ENCODE results near the gene AFF3.

AFF3 gene

GRCh38 chr2:99496021-99496420 is 646.4 kb downstream of the AFF3 start:
- Histone ChIP-seq H3K18ac (ENCODE audit: low read length) (no peak overlapping the region), H3K4me3 (ENCODE audit: low read depth, low read length) (no peak overlapping the region), H3K4me1 (ENCODE audit: control insufficient read depth in 1 of 2, insufficient read depth in 2 of 2, low read length in 2 of 2) (no peaks in the 10 kb centered on the region), H3K9ac (ENCODE audit: low read length) (no peak overlapping the region), H3K23ac (ENCODE audit: low read length) (no peak overlapping the region), H3K79me1 (ENCODE audit: low read length) (no peaks in the 10 kb centered on the region), H3K79me2 (ENCODE audit: control insufficient read depth, insufficient read depth, low read length, poor library complexity) (no peaks in the 10 kb centered on the region), H2BK5ac (ENCODE audit: low read depth, low read length, poor library complexity) (no peak overlapping the region), H4K91ac (ENCODE audit: low read depth, low read length) (no peak overlapping the region), H2BK12ac (ENCODE audit: low read length) (no peak overlapping the region), H3K9me3 (ENCODE audit: insufficient read depth, low read depth, low read length) (no peaks in the 10 kb centered on the region), H4K12ac (ENCODE audit: low read depth, low read length) (no peak overlapping the region), H3K27ac (ENCODE audit: low read depth, low read length) (no peak overlapping the region), H2AFZ (ENCODE audit: insufficient read depth, low read length, poor library complexity) (no peak overlapping the region), H3K27me3 (ENCODE audit: insufficient read depth, low read length) (no peaks in the 10 kb centered on the region), H3K4me2 (ENCODE audit: low read length) (no peak overlapping the region), H4K8ac (ENCODE audit: low read depth, low read length) (no peak overlapping the region), H3K4ac (ENCODE audit: low read depth, low read length) (no peak overlapping the region), H2AK5ac (ENCODE audit: low read length) (no peak overlapping the region), H2BK120ac (ENCODE audit: insufficient read depth, low read length, poor library complexity) (no peak overlapping the region), H3K14ac (ENCODE audit: low read length) (no peak overlapping the region), H3K36me3 (ENCODE audit: control insufficient read depth in 1 of 2, insufficient read depth in 2 of 2, low read length in 2 of 2) (no peaks in the 10 kb centered on the region)
- no peak for DNase-seq
- WGBS (ENCODE audit: extremely low coverage, insufficient coverage, insufficient read length): no CpG with 5 or more reads among the region's 2 CpGs
